HTR-8/SVneo (cell line): ENCODE data around the gene LMAN2.

Experiments
- DNase-seq: peaks from one replicate; pipeline ENCODE4 v3.0.0; 2011; ENCODE audit warnings: low spot score, mixed read lengths; ENCODE audit not compliant: insufficient read length
- FAIRE-seq: peaks from 2 replicates; lab custom pipeline; 2011; peaks lifted over from hg19 to GRCh38; lab: Jason Lieb, UNC

Gene LMAN2

GRCh38 chr5:177332031-177332895, 19.2 kb downstream of the LMAN2 start:
- FAIRE-seq (no peak), DNase-seq (no peak)

- DNase-seq (no peak), FAIRE-seq (no peak)
Measured at GRCh38 chr5:177330991-177331842, 20.3 kb downstream of the LMAN2 start.

GRCh38 chr5:177329883-177330282, 21.6 kb downstream of the LMAN2 start:
- DNase-seq (no peak), FAIRE-seq (no peak)

GRCh38 chr5:177328545-177329231, 22.8 kb downstream of the LMAN2 start:
- no peak for DNase-seq
- FAIRE-seq, result no peak

GRCh38 chr5:177327539-177328522, 23.6 kb downstream of the LMAN2 start:
- DNase-seq (no peak), FAIRE-seq (no peak)

GRCh38 chr5:177325868-177326381, 25.5 kb downstream of the LMAN2 start:
- FAIRE-seq (no peak), DNase-seq (no peak)

- FAIRE-seq (no peak), DNase-seq (no peak)
Measured at GRCh38 chr5:177320879-177321278, 30.6 kb downstream of the LMAN2 start.

GRCh38 chr5:177319913-177320588, 31.4 kb downstream of the LMAN2 start:
- DNase-seq (no peak), FAIRE-seq (no peak)

GRCh38 chr5:177317959-177318377, 33.5 kb downstream of the LMAN2 start:
- no peak for FAIRE-seq
- peak; percentile 67 for DNase-seq

- DNase-seq (no peak), FAIRE-seq (no peak)
Measured at GRCh38 chr5:177316005-177316404, 35.5 kb downstream of the LMAN2 start.

GRCh38 chr5:177315411-177315810, 36.1 kb downstream of the LMAN2 start:
- no peak for DNase-seq
- FAIRE-seq, result no peak

- FAIRE-seq, result no peak
- no peak for DNase-seq
Measured at GRCh38 chr5:177314376-177315342, 36.8 kb downstream of the LMAN2 start.

- FAIRE-seq (no peak), DNase-seq (no peak)
Measured at GRCh38 chr5:177313561-177314259, 37.8 kb downstream of the LMAN2 start.

- FAIRE-seq, result peak; percentile 44
- DNase-seq, result peak; percentile 48
Measured at GRCh38 chr5:177312649-177313181, 38.8 kb downstream of the LMAN2 start.

- FAIRE-seq (no peak), DNase-seq (peak; percentile 95)
Measured at GRCh38 chr5:177311723-177312648, 39.5 kb downstream of the LMAN2 start, which contains the start of gene MXD3. Gene MXD3 (minus strand): TSS chr5:177311898. CDS start chr5:177311830, 68 bp downstream.

GRCh38 chr5:177311392-177311722, 40.1 kb downstream of the LMAN2 start:
- FAIRE-seq (no peak), DNase-seq (no peak)
